Smooth muscle cell of the brain vasculature (primary cell): ENCODE measurements around the gene HNRNPCL2.
"Not testable (repeated sequence)": the region's sequence is repeated elsewhere in the genome, so short reads cannot be mapped to it uniquely, and the experiment has no call there.

ENCODE experiments used
- DNase-seq: peaks from one replicate; pipeline ENCODE4 v3.0.0-alpha.2; 2012; ENCODE audit warnings: low read depth, low spot score

The HNRNPCL2 gene

DNA sequence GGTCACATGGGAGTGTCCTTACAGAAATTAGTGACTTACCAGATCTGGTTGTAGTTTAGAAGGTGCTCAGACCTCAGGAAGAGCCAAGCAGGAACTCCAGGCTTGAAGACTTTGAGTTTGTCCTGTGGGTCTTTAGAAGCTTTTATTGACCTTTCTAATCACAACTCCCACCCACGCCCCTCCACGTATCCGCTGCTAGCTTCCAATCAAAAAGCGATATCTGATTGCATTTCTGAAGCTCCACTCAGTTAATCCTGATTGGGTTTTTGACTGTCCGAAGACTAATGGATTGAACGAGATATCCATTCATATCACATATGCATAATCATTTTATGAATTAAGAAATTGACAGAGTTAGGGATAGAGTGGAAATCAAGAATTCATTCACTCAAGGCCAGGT, at the start of gene HNRNPCL2:
Gene HNRNPCL2, minus strand, starts transcription at position 101 of the 400 bp plus-strand sequence. CDS start 454 bp downstream, outside the sequence.
- DNase-seq: not testable (repeated sequence)

DNA sequence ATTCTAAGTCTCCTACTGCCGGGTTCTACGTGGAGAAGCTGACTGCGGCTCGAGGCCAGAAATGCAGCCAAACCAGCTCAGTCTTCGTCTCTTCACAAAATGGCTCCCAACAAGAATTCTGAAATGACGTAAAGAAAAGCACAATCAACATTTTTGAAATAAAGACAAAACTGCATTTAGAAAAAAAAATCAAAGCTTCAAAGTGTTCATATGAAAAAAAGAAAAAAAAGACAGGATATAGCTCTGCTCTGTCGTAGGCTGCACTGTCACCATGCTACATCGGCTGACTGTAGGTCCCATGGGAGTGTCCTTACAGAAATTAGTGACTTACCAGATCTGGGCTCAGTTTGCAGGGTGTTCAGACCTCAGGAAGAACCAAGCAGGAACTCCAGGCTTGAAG, 48.9 kb upstream of the HNRNPCL2 start, which contains the start of gene HNRNPCL4:
Gene HNRNPCL4, minus strand, starts transcription at position 101 of the 400 bp plus-strand sequence. CDS start 164 bp downstream, outside the sequence.
- DNase-seq: not testable (repeated sequence)

DNA sequence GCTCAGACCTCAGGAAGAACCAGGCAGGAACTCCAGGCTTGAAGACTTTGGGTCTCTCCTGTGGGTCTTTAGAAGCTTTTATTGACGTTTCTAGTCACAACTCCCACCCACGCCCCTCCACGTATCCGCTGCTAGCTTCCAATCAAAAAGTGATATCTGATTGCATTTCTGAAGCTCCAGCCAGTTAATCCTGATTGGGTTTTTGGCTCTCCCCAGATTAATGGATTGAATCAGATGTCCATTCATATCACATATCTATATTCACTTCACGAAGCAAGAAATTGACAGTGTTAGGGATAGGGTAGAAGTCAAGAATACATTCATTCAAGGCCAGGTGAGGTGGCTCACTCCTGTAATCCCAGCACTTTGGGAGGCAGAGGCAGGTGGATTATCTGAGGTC, 39.3 kb upstream of the HNRNPCL2 start, which contains the start of gene PRAMEF26:
Gene PRAMEF26, minus strand, starts transcription at position 101 of the 400 bp plus-strand sequence. CDS start 2,914 bp downstream, outside the sequence.
- DNase-seq: not testable (repeated sequence)

DNA sequence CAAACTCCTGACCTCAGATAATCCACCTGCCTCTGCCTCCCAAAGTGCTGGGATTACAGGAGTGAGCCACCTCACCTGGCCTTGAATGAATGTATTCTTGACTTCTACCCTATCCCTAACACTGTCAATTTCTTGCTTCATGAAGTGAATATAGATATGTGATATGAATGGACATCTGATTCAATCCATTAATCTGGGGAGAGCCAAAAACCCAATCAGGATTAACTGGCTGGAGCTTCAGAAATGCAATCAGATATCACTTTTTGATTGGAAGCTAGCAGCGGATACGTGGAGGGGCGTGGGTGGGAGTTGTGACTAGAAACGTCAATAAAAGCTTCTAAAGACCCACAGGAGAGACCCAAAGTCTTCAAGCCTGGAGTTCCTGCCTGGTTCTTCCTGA, 46.2 kb downstream of the HNRNPCL2 start, which contains the start of gene PRAMEF25:
Gene PRAMEF25, plus strand, starts transcription at position 301 of the 400 bp plus-strand sequence. CDS start 2,920 bp downstream, outside the sequence.
- DNase-seq: not testable (repeated sequence)
